Measurements from ENCODE around the gene KIF23.

DNA sequence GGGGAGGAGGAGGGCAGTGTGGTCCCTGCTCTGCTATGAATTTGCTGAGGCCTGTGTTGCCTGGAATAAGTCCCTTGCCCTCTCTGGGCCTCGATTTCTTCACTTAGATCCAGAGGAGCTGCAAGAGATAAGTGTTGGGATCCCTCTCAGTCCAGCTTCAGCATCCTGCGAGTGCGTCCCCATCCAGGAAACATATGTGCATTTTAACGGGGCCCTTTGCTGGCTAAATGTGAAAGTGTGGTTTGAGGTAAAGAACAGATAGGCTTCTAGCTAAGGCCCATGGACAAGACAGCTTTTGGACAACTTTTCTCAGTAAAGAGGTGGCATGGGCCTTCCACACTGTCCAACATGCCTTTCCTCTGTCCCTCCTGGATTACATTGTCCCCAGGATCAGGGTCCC is 64.9 kb downstream of the KIF23 start:
- TF ChIP-seq POLR2A (IDR thresholded peaks at IDR 0.05), result no peak
- TF ChIP-seq, protein P1, sequence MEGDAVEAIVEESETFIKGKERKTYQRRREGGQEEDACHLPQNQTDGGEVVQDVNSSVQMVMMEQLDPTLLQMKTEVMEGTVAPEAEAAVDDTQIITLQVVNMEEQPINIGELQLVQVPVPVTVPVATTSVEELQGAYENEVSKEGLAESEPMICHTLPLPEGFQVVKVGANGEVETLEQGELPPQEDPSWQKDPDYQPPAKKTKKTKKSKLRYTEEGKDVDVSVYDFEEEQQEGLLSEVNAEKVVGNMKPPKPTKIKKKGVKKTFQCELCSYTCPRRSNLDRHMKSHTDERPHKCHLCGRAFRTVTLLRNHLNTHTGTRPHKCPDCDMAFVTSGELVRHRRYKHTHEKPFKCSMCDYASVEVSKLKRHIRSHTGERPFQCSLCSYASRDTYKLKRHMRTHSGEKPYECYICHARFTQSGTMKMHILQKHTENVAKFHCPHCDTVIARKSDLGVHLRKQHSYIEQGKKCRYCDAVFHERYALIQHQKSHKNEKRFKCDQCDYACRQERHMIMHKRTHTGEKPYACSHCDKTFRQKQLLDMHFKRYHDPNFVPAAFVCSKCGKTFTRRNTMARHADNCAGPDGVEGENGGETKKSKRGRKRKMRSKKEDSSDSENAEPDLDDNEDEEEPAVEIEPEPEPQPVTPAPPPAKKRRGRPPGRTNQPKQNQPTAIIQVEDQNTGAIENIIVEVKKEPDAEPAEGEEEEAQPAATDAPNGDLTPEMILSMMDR (IDR thresholded peaks at IDR 0.05), result no peak

Data from uterus (tissue), 2 donors.